ENCODE data around the gene LPP.

The LPP gene

DNA sequence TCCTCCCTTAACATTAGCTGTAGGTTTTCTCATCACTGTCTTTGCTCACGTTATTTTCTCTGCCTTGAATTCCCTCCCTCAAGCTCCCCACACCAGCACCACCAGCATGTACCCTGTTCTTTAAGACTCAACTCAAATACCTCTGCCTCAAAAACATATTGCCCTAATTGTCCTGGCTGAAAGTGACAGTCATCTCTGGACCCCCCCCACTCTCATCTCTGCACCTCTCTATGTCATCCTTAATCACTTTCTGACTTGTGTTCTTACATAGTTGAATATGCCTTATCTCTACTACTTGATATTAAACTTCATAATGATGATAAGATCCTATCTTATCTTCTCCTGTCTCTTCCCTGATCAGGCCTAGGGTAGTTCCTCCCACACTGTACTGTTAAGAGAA lies 672.6 kb downstream of the LPP start:
- DNase-seq = no peak

- DNase-seq = peak; percentile 87
Observed at GRCh38 chr3:188827103-188827502, 673.1 kb downstream of the LPP start.

GRCh38 chr3:188827576-188827975 lies 673.6 kb downstream of the LPP start:
- no peak for DNase-seq

DNA sequence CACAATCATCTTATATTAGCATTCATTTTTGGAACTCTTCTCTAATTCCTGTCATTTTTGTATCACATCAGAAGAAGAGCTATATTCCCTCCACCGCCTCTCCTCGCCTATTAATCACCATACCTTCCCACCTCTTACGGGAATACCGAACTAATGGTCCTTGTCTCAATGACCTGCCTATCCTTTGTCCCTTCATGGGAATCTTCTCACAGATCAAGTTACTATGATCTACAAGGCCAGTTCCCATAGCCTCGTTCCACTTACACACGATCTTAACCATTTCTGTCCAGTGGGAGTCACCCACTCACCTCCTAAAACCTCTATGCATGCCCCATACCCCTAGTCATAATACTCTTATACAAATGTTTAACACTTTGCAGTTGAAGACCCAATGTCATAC lies 675.2 kb downstream of the LPP start:
- DNase-seq = no peak

GRCh38 chr3:188829576-188829975 lies 675.6 kb downstream of the LPP start:
- peak; percentile 76 for DNase-seq

- peak; percentile 88 for DNase-seq
Observed at GRCh38 chr3:188830893-188831292, 676.9 kb downstream of the LPP start.

DNA sequence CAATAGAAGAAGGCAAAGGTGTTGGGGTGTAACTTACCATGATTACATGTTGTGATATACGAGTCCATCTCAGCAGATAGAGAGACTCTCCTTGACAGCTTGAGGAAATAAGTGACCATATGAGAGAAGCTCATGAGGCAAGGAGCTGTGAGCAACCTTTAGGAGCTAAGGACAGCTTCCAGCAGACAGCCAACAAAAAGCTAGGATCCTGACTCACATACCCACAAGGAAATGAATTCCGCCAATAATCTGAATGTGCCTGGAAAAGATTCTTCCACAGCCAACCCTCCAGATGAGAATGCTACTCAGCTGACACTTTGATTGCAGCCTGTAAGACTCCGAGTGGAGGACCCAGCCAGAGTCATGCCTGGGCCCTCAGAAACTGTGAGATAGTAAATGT lies 678.2 kb downstream of the LPP start:
- DNase-seq = no peak

DNA sequence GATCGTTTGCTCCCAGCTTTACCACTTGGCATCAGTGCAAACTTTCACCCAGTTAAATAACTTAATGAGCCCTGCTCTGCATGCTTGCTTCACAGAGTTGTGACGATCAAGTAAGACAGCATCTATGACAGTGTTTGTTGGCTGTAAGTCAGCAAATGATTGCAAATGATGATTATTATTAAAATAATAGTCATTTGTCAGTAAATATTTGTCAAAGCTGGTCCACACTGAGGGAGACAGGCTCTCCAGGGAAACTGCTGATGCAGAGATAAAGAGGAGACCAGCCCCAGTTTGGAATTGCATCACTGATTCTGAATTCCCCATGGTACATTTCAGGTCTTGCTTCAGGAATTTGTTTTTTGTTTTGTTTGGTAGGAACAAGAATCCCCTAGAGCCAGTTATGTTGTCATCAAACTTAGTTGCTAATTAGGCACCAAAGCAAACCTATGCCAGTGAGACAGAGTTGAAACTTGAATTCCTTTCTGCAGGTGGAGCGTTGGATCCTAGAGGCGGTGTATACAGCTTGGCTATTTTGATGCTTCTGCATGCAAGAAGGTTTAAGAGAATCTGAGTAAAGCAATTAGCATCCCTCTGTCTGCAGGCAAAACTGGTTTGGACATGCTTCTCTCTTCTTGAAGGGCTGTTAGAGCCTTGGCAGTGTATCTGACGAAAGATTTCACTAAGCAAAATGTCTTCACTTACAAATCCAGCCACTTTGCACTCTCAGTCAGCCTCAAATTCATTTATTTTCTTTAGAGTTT lies 679.2 kb downstream of the LPP start:
- DNase-seq = no peak

DNA sequence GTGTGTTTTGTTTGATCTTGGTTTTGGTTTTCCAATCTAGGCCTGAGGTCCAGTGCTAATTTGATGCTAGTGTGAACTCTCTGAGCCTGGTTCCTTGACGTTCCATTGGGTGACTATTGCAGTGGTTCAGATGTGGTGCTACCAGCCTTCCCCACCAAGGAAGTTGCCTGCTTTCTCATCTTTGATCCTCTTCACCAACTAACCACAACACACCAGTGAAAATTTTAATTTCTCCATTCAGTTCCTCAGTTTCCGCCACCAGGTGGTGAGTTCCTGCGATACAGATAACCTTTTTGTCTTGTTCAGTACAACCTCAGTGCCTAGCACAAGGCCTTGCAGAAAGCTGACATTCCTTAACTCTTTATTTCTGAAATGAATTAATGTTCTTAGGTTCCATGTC lies 680.4 kb downstream of the LPP start:
- DNase-seq = no peak

DNA sequence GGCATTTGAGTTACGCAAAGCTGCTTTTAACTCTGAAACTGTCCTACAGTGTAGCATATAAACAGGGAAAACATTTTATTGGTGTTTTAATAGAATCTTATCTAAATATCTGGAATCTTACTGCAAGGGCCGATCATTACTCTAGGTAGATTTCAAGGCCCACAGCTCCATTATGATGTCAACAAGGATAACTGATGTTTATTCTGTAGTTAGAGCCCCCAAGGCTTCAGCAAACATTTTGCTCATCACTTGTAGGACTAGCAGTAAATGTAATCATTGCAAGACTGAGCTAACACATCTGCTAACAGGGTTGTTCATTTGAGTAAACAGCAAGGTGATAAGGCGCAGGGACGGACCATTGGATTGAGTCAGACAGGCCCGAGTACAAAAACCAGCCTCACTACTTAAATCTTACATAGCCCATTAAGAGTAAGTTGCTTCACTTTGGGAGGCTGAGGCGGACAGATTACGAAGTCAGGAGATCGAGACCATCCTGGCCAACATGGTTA lies 685.3 kb downstream of the LPP start:
- no peak for DNase-seq

DNA sequence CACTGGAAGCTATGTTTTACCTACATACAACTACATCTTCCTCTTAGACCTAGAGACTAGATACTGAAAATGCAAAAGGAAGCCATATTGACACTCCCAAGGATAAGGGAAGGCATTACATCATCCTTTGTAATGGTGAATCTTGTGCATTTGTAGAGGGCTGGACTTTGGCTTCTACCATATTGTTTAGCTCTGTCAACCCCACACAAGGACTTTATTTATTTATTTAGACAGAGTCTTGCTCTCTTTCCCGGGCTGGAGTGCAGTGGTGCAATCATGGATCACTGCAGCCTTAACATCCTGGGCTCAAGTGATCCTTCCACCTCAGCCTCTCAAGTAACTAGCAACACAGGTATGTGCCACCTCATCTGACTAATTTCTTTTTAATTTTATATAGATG lies 686.3 kb downstream of the LPP start:
- no peak for DNase-seq

- DNase-seq = peak; percentile 56
Observed at GRCh38 chr3:188841906-188842305, 687.9 kb downstream of the LPP start.

GRCh38 chr3:188842639-188843038 lies 688.7 kb downstream of the LPP start:
- DNase-seq = peak; percentile 95

DNA sequence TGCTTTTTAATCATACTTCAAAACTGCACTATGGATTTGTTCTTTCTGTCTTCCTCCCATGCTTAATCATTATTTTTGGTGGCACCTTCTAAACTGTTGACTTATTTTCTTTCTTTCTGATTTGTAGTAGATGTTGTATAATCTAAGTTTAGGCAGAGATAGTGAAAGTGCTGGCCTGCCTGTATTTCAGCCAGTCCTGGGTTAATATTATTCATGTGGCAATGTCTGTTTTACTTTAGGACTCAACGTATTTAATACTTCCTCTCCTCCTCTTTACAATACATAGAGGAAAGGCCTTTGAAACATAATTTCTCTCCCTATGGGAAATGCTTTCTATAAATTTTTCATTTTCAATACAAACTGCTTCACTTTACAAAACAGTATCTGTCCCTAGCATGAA lies 690.1 kb downstream of the LPP start:
- peak; percentile 60 for DNase-seq

GRCh38 chr3:188845514-188845913 lies 691.6 kb downstream of the LPP start:
- DNase-seq = no peak

GRCh38 chr3:188848947-188849346 lies 695.0 kb downstream of the LPP start:
- DNase-seq = no peak

DNA sequence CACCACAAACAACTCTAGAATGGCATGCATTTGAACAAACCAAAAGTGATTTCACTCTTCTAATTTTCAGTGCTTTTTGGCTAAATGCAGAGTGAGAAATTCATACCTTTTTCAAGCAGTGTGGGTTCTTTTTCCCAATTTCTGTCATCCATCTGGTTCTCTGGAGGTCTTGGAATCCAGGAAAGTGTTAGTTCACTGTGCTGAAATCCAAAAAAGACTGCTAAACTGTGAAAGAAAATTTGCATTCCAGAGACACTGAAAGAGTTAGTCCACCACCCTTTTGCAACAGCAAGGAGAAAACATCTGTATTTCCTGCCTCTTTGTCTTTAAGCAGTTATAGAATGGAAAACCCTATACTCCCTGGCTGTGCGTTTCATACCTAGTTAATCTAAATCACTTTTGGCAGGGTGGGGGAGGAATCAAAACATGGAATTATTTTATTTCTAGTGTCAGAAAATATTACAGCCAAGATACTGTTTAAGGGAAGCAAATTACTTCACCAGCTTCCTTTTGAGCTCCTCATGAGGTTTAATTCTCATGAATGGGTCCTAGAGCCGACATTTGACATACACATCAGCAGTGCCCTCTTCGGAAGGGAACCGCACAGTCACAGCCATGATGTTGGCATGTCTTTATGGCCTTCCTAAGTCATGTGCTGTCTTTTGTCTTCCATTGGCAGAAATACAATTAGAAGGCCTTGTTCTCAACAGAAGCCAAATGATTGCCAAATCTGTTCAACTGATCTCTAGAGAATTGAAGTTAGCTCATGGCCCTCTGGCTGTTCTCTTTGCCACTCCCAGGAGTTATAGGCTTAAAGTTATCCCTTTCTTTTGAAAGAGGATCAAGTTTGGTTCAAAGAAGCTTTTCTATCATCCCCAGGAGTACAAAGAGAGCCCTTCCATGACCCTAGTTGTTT lies 700.2 kb downstream of the LPP start:
- no peak for DNase-seq

- no peak for DNase-seq
Observed at GRCh38 chr3:188854772-188855149, 700.8 kb downstream of the LPP start.

- peak; percentile 39 for DNase-seq
Observed at GRCh38 chr3:188855675-188856074, 701.7 kb downstream of the LPP start.

DNA sequence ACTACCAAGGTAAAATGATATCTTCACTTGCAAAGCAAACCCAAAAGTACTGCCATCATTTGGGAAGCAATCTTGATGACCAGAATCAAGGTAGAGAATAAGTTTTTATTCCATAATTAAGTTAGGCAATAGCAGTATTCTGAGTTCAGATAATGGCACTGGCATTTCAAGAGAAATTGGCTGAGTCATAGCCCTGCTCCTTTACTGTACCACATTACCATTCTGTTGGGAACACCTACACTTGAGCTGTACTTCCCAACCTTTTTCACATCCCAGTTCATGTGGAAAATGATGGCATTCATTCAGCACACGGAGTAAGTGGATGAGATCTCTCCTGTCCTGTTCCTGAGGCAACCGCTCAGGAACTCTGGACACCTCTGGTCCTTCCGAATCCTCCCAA lies 706.2 kb downstream of the LPP start:
- peak; percentile 18 for DNase-seq

DNA sequence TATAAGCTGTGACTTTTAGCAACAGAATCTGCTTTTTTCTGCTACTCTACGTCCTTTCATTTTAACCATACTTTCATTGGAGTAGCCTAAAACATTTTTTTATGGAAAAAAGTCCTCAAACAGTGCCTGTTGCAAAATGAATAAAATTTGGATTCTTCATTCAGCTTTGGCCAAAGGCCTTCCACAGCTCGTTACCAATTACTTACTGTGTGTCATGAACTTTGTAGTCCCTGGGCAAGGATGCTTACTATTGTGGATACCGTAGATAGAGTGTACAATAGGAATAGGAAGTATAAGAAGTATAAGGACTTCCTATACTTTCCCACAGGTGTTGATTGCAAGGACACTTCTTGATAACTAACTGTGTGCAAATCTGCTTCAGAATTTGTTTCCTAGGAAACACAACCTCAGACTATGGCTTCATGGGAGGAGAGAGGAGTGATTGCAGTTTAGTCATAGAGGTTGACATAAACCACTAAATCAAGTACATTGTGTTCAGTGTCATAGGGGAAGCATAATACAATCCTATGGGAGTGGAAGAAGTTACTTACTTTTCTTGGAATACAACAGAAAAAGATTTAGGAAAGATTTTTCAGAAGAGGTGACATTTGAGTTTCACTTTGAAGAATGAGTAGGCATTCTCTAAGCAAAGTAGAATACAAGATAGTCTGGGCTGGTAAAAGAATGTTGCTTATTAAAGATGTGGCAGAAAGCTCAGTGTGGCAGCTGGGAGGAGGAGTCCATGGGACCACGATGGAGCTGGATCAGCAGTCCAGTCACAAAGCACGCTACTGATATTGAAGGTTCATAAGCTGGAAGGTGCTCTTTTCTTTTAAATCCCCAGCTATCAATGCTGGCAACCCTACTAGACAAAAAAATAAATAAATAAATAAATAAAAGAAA lies 708.1 kb downstream of the LPP start:
- DNase-seq = peak; percentile 8

GRCh38 chr3:188863999-188864406 lies 710.0 kb downstream of the LPP start:
- DNase-seq = no peak

DNA sequence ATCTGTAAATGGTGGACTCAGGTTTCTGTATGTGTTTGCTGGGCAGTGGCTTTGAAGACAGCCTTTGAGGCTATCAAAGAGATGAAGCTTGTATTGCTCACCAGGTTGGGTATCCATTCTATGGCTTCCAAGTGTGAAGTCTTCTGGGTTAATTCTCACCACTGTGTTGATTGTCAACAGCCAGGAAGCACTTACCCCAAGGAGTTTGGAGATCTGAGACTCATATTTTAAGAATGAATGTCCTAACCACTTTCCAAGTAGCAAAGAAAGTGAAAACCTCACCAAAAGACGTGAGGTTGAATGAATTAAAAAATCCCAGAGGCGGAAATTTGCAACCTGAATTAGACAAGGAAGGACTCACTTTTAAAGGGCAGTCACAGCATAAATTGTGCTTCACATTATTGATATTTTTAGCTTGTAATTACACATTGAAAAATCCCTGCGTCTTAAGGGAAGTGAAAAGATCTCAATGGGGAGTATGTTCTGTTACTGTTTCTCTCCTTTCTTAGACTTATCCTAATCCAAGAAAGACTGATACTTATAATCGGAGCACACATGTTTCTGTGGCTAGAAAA lies 713.8 kb downstream of the LPP start:
- no peak for DNase-seq
